K562 (cell line): ENCODE data around the gene ANKH. TPM values are rescaled to one million over a fixed set of nuclear protein-coding genes. Genes with fewer than 3 reads are reported as not detected.

ENCODE experiments used
- ATF4 ChIP-seq: fragments of 450-650 bp; formaldehyde crosslinking; IDR thresholded peaks from 2 replicates; pipeline ENCODE4 v1.4.0; 2022; ENCODE audit warnings: mild to moderate bottlenecking, moderate library complexity
- CEBPB ChIP-seq: fragments of 450-650 bp; IDR thresholded peaks from 2 replicates; pipeline ENCODE4 v1.6.1; 2016; ENCODE audit warnings: missing genetic modification characterization, missing compliant biosample characterization
- CREB1 ChIP-seq, 2 experiments: sonication (generic) in 1 of 2; formaldehyde crosslinking in 1 of 2; IDR thresholded peaks; 2 replicates each; pipeline versions ENCODE4 v1.6.1 to v1.8.0; 2012 to 2022; ENCODE audit warnings: inconsistent platforms in 1 of 2, mild to moderate bottlenecking in 1 of 2, missing genetic modification reagents in 1 of 2, moderate library complexity in 1 of 2
- DPF2 ChIP-seq: fragments of 450-650 bp; IDR thresholded peaks from 2 replicates; pipeline ENCODE4 v1.6.1; 2016
- E2F4 ChIP-seq: sonication (generic); formaldehyde crosslinking; IDR thresholded peaks from 2 replicates; pipeline ENCODE4 v1.8.0; 2022; ENCODE audit warnings: mild to moderate bottlenecking, low read depth, missing genetic modification reagents
- ELF4 ChIP-seq: fragments of 450-650 bp; formaldehyde crosslinking; IDR thresholded peaks from 2 replicates; pipeline ENCODE4 v1.4.0; 2022; ENCODE audit warnings: missing genetic modification characterization
- FIP1L1 ChIP-seq: fragments of 200-400 bp; formaldehyde crosslinking; IDR thresholded peaks from 2 replicates; pipeline ENCODE4 v1.6.1; 2018; ENCODE audit warnings: mild to moderate bottlenecking, low read depth, low read length; ENCODE audit not compliant: poor library complexity, severe bottlenecking
- GTF3C2 ChIP-seq: IDR thresholded peaks from 3 replicates; pipeline ENCODE4 v1.6.1; 2011; ENCODE audit warnings: borderline replicate concordance, mild to moderate bottlenecking, moderate library complexity; ENCODE audit not compliant: insufficient read length; ENCODE audit errors: extremely low read depth
- HES1 ChIP-seq: fragments of 450-650 bp; IDR thresholded peaks from 2 replicates; pipeline ENCODE4 v1.6.1; 2016; ENCODE audit warnings: low read depth, mild to moderate bottlenecking, moderate library complexity
- ILK ChIP-seq: fragments of 450-650 bp; IDR thresholded peaks from 2 replicates; pipeline ENCODE4 v1.6.1; 2016; ENCODE audit warnings: missing genetic modification characterization, low read depth, mild to moderate bottlenecking, missing compliant biosample characterization, moderate library complexity, borderline replicate concordance
- NELFE ChIP-seq: IDR thresholded peaks from 2 replicates; pipeline ENCODE4 v1.6.1; 2011; ENCODE audit warnings: mild to moderate bottlenecking; ENCODE audit not compliant: insufficient read depth, insufficient read length
- PYGO2 ChIP-seq: fragments of 450-650 bp; IDR thresholded peaks from 2 replicates; pipeline ENCODE4 v1.6.1; 2016; ENCODE audit warnings: mild to moderate bottlenecking, missing genetic modification characterization, moderate library complexity, missing compliant biosample characterization
- STAT5B ChIP-seq: fragments of 250-450 bp; sonication (Bioruptor Pico); IDR thresholded peaks from 2 replicates; pipeline ENCODE4 v1.8.0; 2021; ENCODE audit warnings: mild to moderate bottlenecking, inconsistent platforms
- TEAD2 ChIP-seq: fragments of 450-650 bp; IDR thresholded peaks from 2 replicates; pipeline ENCODE4 v1.6.1; 2016; ENCODE audit warnings: missing genetic modification characterization, control low read depth, missing compliant biosample characterization
- U2AF2 ChIP-seq: fragments of 200-400 bp; formaldehyde crosslinking; optimal IDR thresholded peaks from 2 replicates; pipeline ENCODE3; 2017; ENCODE audit warnings: low read depth, mild to moderate bottlenecking, low read length
- ZMIZ1 ChIP-seq, 2 experiments: fragments of 150-350 bp in 1 of 2; IDR thresholded peaks; 2 replicates each; pipeline ENCODE4 v1.6.1; 2012 to 2016; ENCODE audit warnings: low read depth in 2 of 2, low read length in 2 of 2, mild to moderate bottlenecking in 1 of 2, moderate library complexity in 1 of 2
- ZNF316 ChIP-seq: fragments of 450-650 bp; IDR thresholded peaks from 2 replicates; pipeline ENCODE4 v1.6.1; 2016
- ZNF668 ChIP-seq: fragments of 250-450 bp; sonication (Bioruptor Pico); IDR thresholded peaks from 2 replicates; pipeline ENCODE4 v1.8.0; 2022; ENCODE audit warnings: mild to moderate bottlenecking, inconsistent platforms
- polyA plus RNA-seq, 8 experiments: library from polyadenylated mRNA; depleted of rRNA in 4 of 8; stranded (reverse) in 5 of 8; unstranded in 3 of 8; fragments of >200 nt; fragmentation: Nextera tagmentation in 2 of 8; fragmentation: Illumina TruSeq in 1 of 8; extraction: Ambion mirVana in 2 of 8; extraction: Trizol in 1 of 8; gene quantifications; 2 replicates each; pipeline versions ENCODE4 v1.2.1 to v1.2.3, GENCODE V29; 2011 to 2014; ENCODE audit warnings: inconsistent platforms in 1 of 8, missing spikeins in 1 of 8
- total RNA-seq, 7 experiments: library from RNA; depleted of rRNA in 6 of 7; stranded (reverse); fragments of >200 nt in 6 of 7; fragmentation: Illumina TruSeq in 2 of 7; extraction: Trizol in 2 of 7; gene quantifications; 2 replicates each; pipeline versions ENCODE4 v1.2.1 to v1.2.3, GENCODE V29; 2011 to 2021; ENCODE audit warnings: low replicate concordance in 1 of 7

ANKH gene
- total and polyA plus RNA-seq, 9 of the 15 experiments (the other 6 are each of a cell fraction or from before 2014, with no cell fraction given), result 0.79 to 12.2 (median 4.5) TPM

GRCh38 chr5:14676320-14676719 lies 195.3 kb downstream of the ANKH start (continued):
- TF ChIP-seq GTF3C2, result no peak
- TF ChIP-seq NELFE, result no peak
- peak; percentile 54 for TF ChIP-seq DPF2
- no peak for TF ChIP-seq ZNF668
- peak; percentile 19; the same call in 1 of the 2 replicates for TF ChIP-seq CREB1 (IDR thresholded peaks at IDR 0.05)
- TF ChIP-seq CREB1 (CRISPR knock-in tag; IDR thresholded peaks at IDR 0.05), result no peak
- no peak for TF ChIP-seq ILK (tag)
- no peak for TF ChIP-seq E2F4 (CRISPR knock-in tag)
- no peak for TF ChIP-seq TEAD2 (tag)
- TF ChIP-seq PYGO2, result no peak
- TF ChIP-seq ELF4, result no peak
- TF ChIP-seq ZNF316, result peak; percentile 45
- TF ChIP-seq FIP1L1, result no peak
- no peak for TF ChIP-seq HES1
- no peak for TF ChIP-seq STAT5B (CRISPR knock-in tag)
- 0 out of 4 replicates have a peak, but pooled peaks of 1 of the 2 experiments have one; percentile 39 for TF ChIP-seq ZMIZ1 (IDR thresholded peaks at IDR 0.05; ENCODE audit: low read depth in 2 of 2, low read length in 2 of 2)
- no peak for TF ChIP-seq U2AF2
- TF ChIP-seq CEBPB (tag), result no peak
- TF ChIP-seq ATF4 (CRISPR knock-in tag), result no peak
